ENCODE measurements around the gene PRR23E. TPM values are rescaled to one million over a fixed set of nuclear protein-coding genes. Genes with fewer than 3 reads are reported as not detected.

The PRR23E gene
- polyA plus RNA-seq, 1 of the 3 experiments (the other 2 are of a cell fraction) = not detected

GRCh38 chr3:127143172-127143571 lies 49.8 kb upstream of the PRR23E start:
- Histone ChIP-seq H3K27ac (ENCODE audit: low read depth in 2 of 2, low read length in 1 of 2) (no peak overlapping the region), H3F3A (replicated peaks; ENCODE audit: insufficient read depth) (no peaks in the 10 kb centered on the region), H3K9ac (no peak overlapping the region), H2AFZ (ENCODE audit: low read depth) (no peak overlapping the region), H4K20me1 (ENCODE audit: insufficient read depth) (no peaks in the 10 kb centered on the region), H3K9me2 (no peaks in the 10 kb centered on the region), H3K27me3 (ENCODE audit: insufficient read depth) (no peaks in the 10 kb centered on the region), H3K9me3 (no peaks in the 10 kb centered on the region), H3K4me3 (ENCODE audit: low read depth in 2 of 2, low read length in 1 of 2) (no peak overlapping the region), H3K36me3 (replicated peaks in 1 of 2; ENCODE audit: control insufficient read depth in 1 of 2, insufficient read depth in 2 of 2, low read length in 1 of 2) (no peaks in the 10 kb centered on the region), H3K4me1 (ENCODE audit: control insufficient read depth in 1 of 2, insufficient read depth in 2 of 2, low read depth in 1 of 2, low read length in 1 of 2) (peaks cover 0 to 45% of the 10 kb centered on the region in 2 experiments; a peak in 2 of 4 replicates), H3K4me2 (no peak overlapping the region), H3K79me2 (ENCODE audit: insufficient read depth) (no peaks in the 10 kb centered on the region)
- WGBS (ENCODE audit: low lambda C conversion rate) = 100% methylated on average over 2 of the region's 2 CpGs
- TF ChIP-seq MEF2A (IDR thresholded peaks at IDR 0.05; ENCODE audit: borderline replicate concordance, low read depth) (no peak), SIN3A (IDR thresholded peaks at IDR 0.05; ENCODE audit: borderline replicate concordance, low read depth, low read length) (no peak), ELF1 (IDR thresholded peaks at IDR 0.05) (no peak), GABPA (IDR thresholded peaks at IDR 0.05; ENCODE audit: low read depth) (no peak), FOXJ3 (CRISPR knock-in tag; IDR thresholded peaks at IDR 0.05) (no peak), MXI1 (IDR thresholded peaks at IDR 0.05; ENCODE audit: low read depth, low read length) (no peak), NRF1 (IDR thresholded peaks at IDR 0.05; ENCODE audit: low read depth, low read length) (no peak), CHD2 (IDR thresholded peaks at IDR 0.05; ENCODE audit: low read length, partially characterized antibody) (no peak), RFX5 (IDR thresholded peaks at IDR 0.05; ENCODE audit: low read length) (no peak)
- no peak for DNase-seq
- POLR2A ChIA-PET = interaction anchor here (1.3 to 1.4 kb wide), 2 partner anchors 8 to 17 kb away, joined by 3 to 5 read pairs; no protein-coding TSS in a partner anchor
- CTCF ChIA-PET = interaction anchor here (1.0 to 2.2 kb wide), 7 partner anchors 10 to 401 kb away, joined by 3 to 7 read pairs (median 5); no protein-coding TSS in a partner anchor

GRCh38 chr3:127144631-127145030 lies 48.3 kb upstream of the PRR23E start:
- H3K9me3 ChIP-seq = no peaks in the 10 kb centered on the region
- H3K27me3 ChIP-seq (ENCODE audit: insufficient read depth) = no peaks in the 10 kb centered on the region
- no peaks in the 10 kb centered on the region for H3F3A ChIP-seq (replicated peaks; ENCODE audit: insufficient read depth)
- CTCF ChIA-PET = no interaction called here
- POLR2A ChIA-PET = no interaction called here
- no peaks in the 10 kb centered on the region for H4K20me1 ChIP-seq (ENCODE audit: insufficient read depth)
- H3K79me2 ChIP-seq (ENCODE audit: insufficient read depth) = no peaks in the 10 kb centered on the region
- no peak overlapping the region for H3K4me2 ChIP-seq
- no peaks in the 10 kb centered on the region for H3K36me3 ChIP-seq (replicated peaks in 1 of 2; ENCODE audit: control insufficient read depth in 1 of 2, insufficient read depth in 2 of 2, low read length in 1 of 2)
- TF ChIP-seq FOSL2 (IDR thresholded peaks at IDR 0.05; ENCODE audit: borderline replicate concordance, low read depth) (no peak), NRF1 (IDR thresholded peaks at IDR 0.05; ENCODE audit: low read depth, low read length) (no peak), TCF12 (IDR thresholded peaks at IDR 0.05) (no peak), EZH2phosphoT487 (IDR thresholded peaks at IDR 0.05; ENCODE audit: borderline replicate concordance, low read depth) (no peak), TAF1 (IDR thresholded peaks at IDR 0.05; ENCODE audit: borderline replicate concordance, low read depth, low read length) (no peak), NFIC (IDR thresholded peaks at IDR 0.05; ENCODE audit: borderline replicate concordance) (no peak)
- no peak for DNase-seq
- H3K4me1 ChIP-seq (ENCODE audit: control insufficient read depth in 1 of 2, insufficient read depth in 2 of 2, low read depth in 1 of 2, low read length in 1 of 2) = peaks cover 0 to 30% of the 10 kb centered on the region in 2 experiments; a peak in 2 of 4 replicates
- no peak overlapping the region for H3K9ac ChIP-seq
- 82% methylated on average over 4 of the region's 6 CpGs for WGBS (ENCODE audit: low lambda C conversion rate)
- H3K27ac ChIP-seq (ENCODE audit: low read depth in 2 of 2, low read length in 1 of 2) = no peak overlapping the region
- no peak overlapping the region for H2AFZ ChIP-seq (ENCODE audit: low read depth)
- H3K9me2 ChIP-seq = no peaks in the 10 kb centered on the region
- no peak overlapping the region for H3K4me3 ChIP-seq (ENCODE audit: low read depth in 2 of 2, low read length in 1 of 2)

GRCh38 chr3:127145266-127145665 lies 47.7 kb upstream of the PRR23E start:
- DNase-seq = no peak
- no peak overlapping the region for H3K4me2 ChIP-seq
- TF ChIP-seq EP300 (IDR thresholded peaks at IDR 0.05; ENCODE audit: borderline replicate concordance in 1 of 2, low read depth in 1 of 2, low read length in 1 of 2) = no peak
- TF ChIP-seq USF1 (IDR thresholded peaks at IDR 0.05; ENCODE audit: borderline replicate concordance, low read depth) = no peak
- TF ChIP-seq EZH2phosphoT487 (IDR thresholded peaks at IDR 0.05; ENCODE audit: borderline replicate concordance, low read depth) = no peak
- TF ChIP-seq ELF1 (IDR thresholded peaks at IDR 0.05) = no peak
- TF ChIP-seq TAF1 (IDR thresholded peaks at IDR 0.05; ENCODE audit: borderline replicate concordance, low read depth, low read length) = no peak
- TF ChIP-seq MAX (IDR thresholded peaks at IDR 0.05; ENCODE audit: low read depth) = no peak
- no peak overlapping the region for H2AFZ ChIP-seq (ENCODE audit: low read depth)
- no peaks in the 10 kb centered on the region for H3K9me3 ChIP-seq
- no peaks in the 10 kb centered on the region for H3K9me2 ChIP-seq
- no peak overlapping the region for H3K9ac ChIP-seq
- H4K20me1 ChIP-seq (ENCODE audit: insufficient read depth) = no peaks in the 10 kb centered on the region
- no peaks in the 10 kb centered on the region for H3K36me3 ChIP-seq (replicated peaks in 1 of 2; ENCODE audit: control insufficient read depth in 1 of 2, insufficient read depth in 2 of 2, low read length in 1 of 2)
- no peaks in the 10 kb centered on the region for H3K79me2 ChIP-seq (ENCODE audit: insufficient read depth)
- peaks cover 0 to 24% of the 10 kb centered on the region in 2 experiments; a peak in 2 of 4 replicates for H3K4me1 ChIP-seq (ENCODE audit: control insufficient read depth in 1 of 2, insufficient read depth in 2 of 2, low read depth in 1 of 2, low read length in 1 of 2)
- H3K4me3 ChIP-seq (ENCODE audit: low read depth in 2 of 2, low read length in 1 of 2) = no peak overlapping the region
- POLR2A ChIA-PET = no interaction called here
- no peaks in the 10 kb centered on the region for H3K27me3 ChIP-seq (ENCODE audit: insufficient read depth)
- WGBS (ENCODE audit: low lambda C conversion rate) = 82% methylated on average over 6 of the region's 6 CpGs
- CTCF ChIA-PET = no interaction called here
- no peaks in the 10 kb centered on the region for H3F3A ChIP-seq (replicated peaks; ENCODE audit: insufficient read depth)
- H3K27ac ChIP-seq (ENCODE audit: low read depth in 2 of 2, low read length in 1 of 2) = no peak overlapping the region

Data from SK-N-SH (cell line).